ENCODE results near the gene GABRB1. TPM values are rescaled to one million over a fixed set of nuclear protein-coding genes. Genes with fewer than 3 reads are reported as not detected.

Gene GABRB1
- polyA plus RNA-seq, 3 donors, result not detected

DNA sequence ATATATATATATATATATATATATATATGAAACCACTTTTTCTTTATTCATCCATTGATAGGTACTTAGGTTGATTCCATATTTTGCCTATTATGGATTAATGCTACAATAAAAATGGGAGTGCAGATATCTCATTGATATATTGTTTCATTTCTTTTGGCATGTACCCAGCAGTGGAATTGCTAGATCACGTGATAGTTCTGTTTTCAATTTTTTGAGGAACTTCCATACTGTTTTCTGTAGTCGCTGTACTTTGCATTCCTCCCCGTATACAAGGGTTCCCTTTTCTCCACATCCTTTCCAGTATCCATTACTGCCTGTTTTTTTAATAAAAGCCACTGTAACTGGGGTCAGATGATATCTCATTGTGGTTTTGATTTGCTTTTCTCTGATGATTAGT, 124.6 kb downstream of the GABRB1 start:
- Mint-ChIP-seq H3K4me1 (peaks cover 27% of the 10 kb centered on the region), H3K9me3 (peaks cover 0 to 4% (median 0%) of the 10 kb centered on the region in 7 donors), H3K27ac (no peak overlapping the region), H3K27me3 (ENCODE audit: low read depth in 3 of 3) (peaks cover 3 to 18% (median 5%) of the 10 kb centered on the region in 3 donors), H3K4me3 (no peak overlapping the region), H3K36me3 (no peaks in the 10 kb centered on the region)
- peaks cover 15 to 17% of the 10 kb centered on the region in 2 donors for H3K4me1 ChIP-seq (ENCODE audit: control insufficient read depth in 1 of 2, insufficient read depth in 2 of 2, low read length in 2 of 2)
- intact Hi-C loops (cut with micrococcal nuclease), result no loop called here
- H3K27me3 ChIP-seq (ENCODE audit: control insufficient read depth in 2 of 2, insufficient read depth in 2 of 2, low read length in 2 of 2), result peaks cover 12% of the 10 kb centered on the region in 2 donors
- H3K79me2 ChIP-seq (ENCODE audit: insufficient read depth, low read length), result no peaks in the 10 kb centered on the region
- no peak overlapping the region for H2AFZ ChIP-seq (ENCODE audit: insufficient read depth, low read depth, low read length, poor library complexity, severe bottlenecking)
- H3K4me2 ChIP-seq (replicated peaks; ENCODE audit: extremely low read depth, low read length, poor library complexity, severe bottlenecking), result no peak overlapping the region
- H3K9me3 ChIP-seq (replicated peaks in 1 of 2; ENCODE audit: control insufficient read depth in 1 of 2, insufficient read depth in 1 of 2, low read length in 2 of 2), result no peaks in the 10 kb centered on the region
- DNase-seq, result peak in 2 of 3 donors; percentile 4 to 6
- H3K4me3 ChIP-seq (replicated peaks in 1 of 3; ENCODE audit: low read depth in 2 of 3, low read length in 3 of 3), result no peak overlapping the region
- no peak overlapping the region for H3K9ac ChIP-seq (ENCODE audit: insufficient read depth, low read length, poor library complexity, severe bottlenecking)
- TF ChIP-seq, protein P1, sequence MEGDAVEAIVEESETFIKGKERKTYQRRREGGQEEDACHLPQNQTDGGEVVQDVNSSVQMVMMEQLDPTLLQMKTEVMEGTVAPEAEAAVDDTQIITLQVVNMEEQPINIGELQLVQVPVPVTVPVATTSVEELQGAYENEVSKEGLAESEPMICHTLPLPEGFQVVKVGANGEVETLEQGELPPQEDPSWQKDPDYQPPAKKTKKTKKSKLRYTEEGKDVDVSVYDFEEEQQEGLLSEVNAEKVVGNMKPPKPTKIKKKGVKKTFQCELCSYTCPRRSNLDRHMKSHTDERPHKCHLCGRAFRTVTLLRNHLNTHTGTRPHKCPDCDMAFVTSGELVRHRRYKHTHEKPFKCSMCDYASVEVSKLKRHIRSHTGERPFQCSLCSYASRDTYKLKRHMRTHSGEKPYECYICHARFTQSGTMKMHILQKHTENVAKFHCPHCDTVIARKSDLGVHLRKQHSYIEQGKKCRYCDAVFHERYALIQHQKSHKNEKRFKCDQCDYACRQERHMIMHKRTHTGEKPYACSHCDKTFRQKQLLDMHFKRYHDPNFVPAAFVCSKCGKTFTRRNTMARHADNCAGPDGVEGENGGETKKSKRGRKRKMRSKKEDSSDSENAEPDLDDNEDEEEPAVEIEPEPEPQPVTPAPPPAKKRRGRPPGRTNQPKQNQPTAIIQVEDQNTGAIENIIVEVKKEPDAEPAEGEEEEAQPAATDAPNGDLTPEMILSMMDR (IDR thresholded peaks at IDR 0.05), result no peak
- H3K27ac ChIP-seq (ENCODE audit: low read depth in 1 of 2, low read length in 2 of 2), result no peak overlapping the region
- no CpG with 5 or more reads among the region's 3 CpGs for WGBS (ENCODE audit: insufficient coverage)
- H3K36me3 ChIP-seq (replicated peaks in 1 of 2; ENCODE audit: control insufficient read depth in 1 of 2, insufficient read depth in 2 of 2, low read length in 2 of 2), result no peaks in the 10 kb centered on the region
- no peaks in the 10 kb centered on the region for H4K20me1 ChIP-seq (ENCODE audit: insufficient read depth, low read length)

DNA sequence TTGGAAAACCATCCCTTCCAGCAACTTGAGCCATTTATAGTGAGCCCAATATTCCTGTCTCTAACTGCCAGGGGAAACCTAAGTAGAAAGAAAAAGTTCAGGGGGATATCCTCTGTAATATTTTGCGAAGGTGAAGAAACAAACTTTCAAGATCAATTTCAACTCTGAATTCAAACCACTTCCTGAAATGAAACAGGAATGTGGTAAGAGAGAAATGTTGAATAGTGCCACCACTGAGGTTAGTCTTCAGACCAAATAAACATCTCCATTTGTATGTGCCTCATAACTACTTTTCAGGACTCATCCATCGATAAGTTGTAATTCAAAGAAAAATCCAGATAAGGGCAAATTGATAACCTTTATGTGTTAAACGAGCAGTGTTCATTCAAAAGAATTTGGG, 128.7 kb downstream of the GABRB1 start:
- no CpG with 5 or more reads among the region's 3 CpGs for WGBS (ENCODE audit: insufficient coverage)
- TF ChIP-seq, protein P1 (IDR thresholded peaks at IDR 0.05), result no peak
- peaks cover 0 to 5% (median 3%) of the 10 kb centered on the region in 7 donors for H3K9me3 Mint-ChIP-seq
- Histone ChIP-seq H3K27ac (ENCODE audit: low read depth in 1 of 2, low read length in 2 of 2) (peak overlapping the region in 1 of 2 donors; percentile 39), H3K4me2 (replicated peaks; ENCODE audit: extremely low read depth, low read length, poor library complexity, severe bottlenecking) (peak overlapping the region; percentile 34), H3K9me3 (replicated peaks in 1 of 2; ENCODE audit: control insufficient read depth in 1 of 2, insufficient read depth in 1 of 2, low read length in 2 of 2) (no peaks in the 10 kb centered on the region), H4K20me1 (ENCODE audit: insufficient read depth, low read length) (no peaks in the 10 kb centered on the region), H2AFZ (ENCODE audit: insufficient read depth, low read depth, low read length, poor library complexity, severe bottlenecking) (no peak overlapping the region), H3K4me3 (replicated peaks in 1 of 3; ENCODE audit: low read depth in 2 of 3, low read length in 3 of 3) (peak overlapping the region in 1 of 3 experiments; percentile 15), H3K4me1 (ENCODE audit: control insufficient read depth in 1 of 2, insufficient read depth in 2 of 2, low read length in 2 of 2) (peaks cover 15 to 17% of the 10 kb centered on the region in 2 donors), H3K9ac (ENCODE audit: insufficient read depth, low read length, poor library complexity, severe bottlenecking) (no peak overlapping the region), H3K36me3 (replicated peaks in 1 of 2; ENCODE audit: control insufficient read depth in 1 of 2, insufficient read depth in 2 of 2, low read length in 2 of 2) (no peaks in the 10 kb centered on the region), H3K79me2 (ENCODE audit: insufficient read depth, low read length) (no peaks in the 10 kb centered on the region), H3K27me3 (ENCODE audit: control insufficient read depth in 2 of 2, insufficient read depth in 2 of 2, low read length in 2 of 2) (no peaks in the 10 kb centered on the region)
- intact Hi-C loops (cut with micrococcal nuclease), result no loop called here
- peak overlapping the region in 4 of 7 donors; percentile 24 to 75 (median 64) for H3K27ac Mint-ChIP-seq
- peak in 2 of 3 donors; percentile 4 to 5 for DNase-seq
- peak overlapping the region in 1 of 2 donors; percentile 51 for H3K4me3 Mint-ChIP-seq
- no peaks in the 10 kb centered on the region for H3K36me3 Mint-ChIP-seq
- H3K4me1 Mint-ChIP-seq, result peaks cover 25% of the 10 kb centered on the region
- peaks cover 0 to 4% (median 3%) of the 10 kb centered on the region in 3 donors for H3K27me3 Mint-ChIP-seq (ENCODE audit: low read depth in 3 of 3)
